ENCODE results near the gene TMTC2.

The TMTC2 gene

DNA sequence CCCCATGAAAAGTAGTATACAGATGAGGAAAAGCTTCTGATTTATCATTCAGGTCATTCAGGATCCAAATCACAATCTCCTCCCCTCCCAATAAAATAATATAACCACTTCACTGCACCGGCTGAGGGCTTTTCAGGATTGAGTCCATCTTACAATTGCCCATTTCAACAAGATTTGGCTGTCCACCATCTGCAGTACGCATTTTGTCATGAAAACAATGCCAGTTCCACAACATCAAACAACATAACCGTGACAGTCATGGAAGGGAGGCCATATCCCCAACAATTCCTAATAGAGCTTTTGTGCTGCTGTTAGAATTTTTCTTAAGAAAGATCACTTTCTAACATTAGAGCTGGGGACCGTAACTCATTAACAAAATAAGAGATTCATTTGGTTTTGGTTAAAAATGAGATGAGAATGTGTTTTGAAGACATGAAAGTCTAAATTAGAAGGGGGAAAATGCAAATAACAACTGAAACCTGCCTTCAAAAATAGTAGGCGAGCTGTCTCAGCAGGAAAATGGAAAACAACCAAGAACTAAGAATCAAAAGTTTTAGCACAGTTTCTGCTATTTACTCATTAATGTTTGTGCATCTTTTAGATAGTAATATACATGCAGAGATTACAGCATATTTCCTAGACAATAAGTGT lies 38.3 kb upstream of the TMTC2 start:
- Histone ChIP-seq H3K36me3 (ENCODE audit: control insufficient read depth, insufficient read depth, low read length) (no peaks in the 10 kb centered on the region), H3K4me3 (replicated peaks; ENCODE audit: low read depth, low read length) (no peak overlapping the region), H3K27me3 (replicated peaks; ENCODE audit: control insufficient read depth, insufficient read depth, low read length) (no peaks in the 10 kb centered on the region)
- TF ChIP-seq, protein P1, sequence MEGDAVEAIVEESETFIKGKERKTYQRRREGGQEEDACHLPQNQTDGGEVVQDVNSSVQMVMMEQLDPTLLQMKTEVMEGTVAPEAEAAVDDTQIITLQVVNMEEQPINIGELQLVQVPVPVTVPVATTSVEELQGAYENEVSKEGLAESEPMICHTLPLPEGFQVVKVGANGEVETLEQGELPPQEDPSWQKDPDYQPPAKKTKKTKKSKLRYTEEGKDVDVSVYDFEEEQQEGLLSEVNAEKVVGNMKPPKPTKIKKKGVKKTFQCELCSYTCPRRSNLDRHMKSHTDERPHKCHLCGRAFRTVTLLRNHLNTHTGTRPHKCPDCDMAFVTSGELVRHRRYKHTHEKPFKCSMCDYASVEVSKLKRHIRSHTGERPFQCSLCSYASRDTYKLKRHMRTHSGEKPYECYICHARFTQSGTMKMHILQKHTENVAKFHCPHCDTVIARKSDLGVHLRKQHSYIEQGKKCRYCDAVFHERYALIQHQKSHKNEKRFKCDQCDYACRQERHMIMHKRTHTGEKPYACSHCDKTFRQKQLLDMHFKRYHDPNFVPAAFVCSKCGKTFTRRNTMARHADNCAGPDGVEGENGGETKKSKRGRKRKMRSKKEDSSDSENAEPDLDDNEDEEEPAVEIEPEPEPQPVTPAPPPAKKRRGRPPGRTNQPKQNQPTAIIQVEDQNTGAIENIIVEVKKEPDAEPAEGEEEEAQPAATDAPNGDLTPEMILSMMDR (IDR thresholded peaks at IDR 0.05; ENCODE audit: insufficient read depth, low read length, poor library complexity, severe bottlenecking): no peak
- DNase-seq (ENCODE audit: extremely low read depth, insufficient read length): no peak

DNA sequence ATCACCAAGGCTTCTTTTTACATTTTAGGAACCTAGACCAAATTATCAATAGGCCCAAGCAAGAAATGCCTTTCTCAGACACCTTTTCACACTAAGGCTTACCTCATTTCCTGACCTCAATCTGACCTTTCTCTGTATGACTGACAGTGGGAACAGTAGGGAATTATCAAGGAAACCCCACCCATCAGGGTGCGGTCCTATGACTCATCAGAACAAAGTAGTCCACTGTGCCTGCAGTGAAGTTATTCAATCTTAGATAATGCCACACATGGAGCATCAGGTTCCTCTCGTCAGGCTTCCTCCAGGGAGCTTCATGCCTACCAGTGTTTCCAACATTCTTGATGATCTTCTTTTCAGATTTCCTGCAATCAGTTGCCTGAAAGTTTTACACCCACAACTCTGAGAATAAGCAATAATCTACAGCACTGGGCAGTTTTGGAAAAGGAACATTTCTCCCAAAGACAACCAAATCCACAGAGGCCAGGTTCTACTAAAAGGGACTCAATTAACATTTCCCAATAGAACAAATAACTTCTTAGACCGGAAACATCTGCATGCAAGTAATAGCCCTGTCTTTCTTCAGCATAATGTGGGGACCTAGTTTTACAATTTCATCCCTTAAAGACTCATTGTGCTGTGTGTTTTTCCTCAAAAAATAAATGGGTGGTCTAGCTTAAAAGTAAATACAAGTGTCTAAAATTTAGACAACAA lies 35.9 kb upstream of the TMTC2 start:
- Histone ChIP-seq H3K36me3 (ENCODE audit: control insufficient read depth, insufficient read depth, low read length) (no peaks in the 10 kb centered on the region), H3K27me3 (replicated peaks; ENCODE audit: control insufficient read depth, insufficient read depth, low read length) (no peaks in the 10 kb centered on the region), H3K4me3 (replicated peaks; ENCODE audit: low read depth, low read length) (no peak overlapping the region)
- TF ChIP-seq, protein P1 (IDR thresholded peaks at IDR 0.05; ENCODE audit: insufficient read depth, low read length, poor library complexity, severe bottlenecking): no peak
- peak; percentile 20 for DNase-seq (ENCODE audit: extremely low read depth, insufficient read length)

- H3K36me3 ChIP-seq (ENCODE audit: control insufficient read depth, insufficient read depth, low read length): no peaks in the 10 kb centered on the region
Measured at GRCh38 chr12:82651489-82651888, 35.2 kb upstream of the TMTC2 start.

DNA sequence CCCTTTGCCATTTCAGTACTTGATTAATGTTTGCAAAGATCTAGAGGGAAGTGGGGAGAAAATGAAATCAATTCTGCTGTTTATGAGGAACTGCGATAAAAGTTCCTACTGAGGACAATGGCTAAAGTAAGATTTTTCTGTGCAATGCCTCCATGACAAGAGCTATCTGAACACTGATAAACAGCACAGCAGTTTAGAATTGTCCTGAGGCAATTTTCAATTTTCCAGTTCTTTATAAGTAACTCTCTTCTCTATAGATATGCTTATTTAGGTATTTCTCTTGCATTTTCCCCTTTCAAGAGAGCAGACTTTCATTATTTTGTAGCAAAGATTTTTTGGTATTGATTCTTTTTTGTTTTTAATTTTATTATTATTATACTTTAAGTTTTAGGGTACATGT lies 34.6 kb upstream of the TMTC2 start:
- no peak for DNase-seq (ENCODE audit: extremely low read depth, insufficient read length)
- H3K36me3 ChIP-seq (ENCODE audit: control insufficient read depth, insufficient read depth, low read length): no peaks in the 10 kb centered on the region
- TF ChIP-seq, protein P1 (IDR thresholded peaks at IDR 0.05; ENCODE audit: insufficient read depth, low read length, poor library complexity, severe bottlenecking): no peak
- H3K27me3 ChIP-seq (replicated peaks; ENCODE audit: control insufficient read depth, insufficient read depth, low read length): no peaks in the 10 kb centered on the region
- H3K4me3 ChIP-seq (replicated peaks; ENCODE audit: low read depth, low read length): no peak overlapping the region

More at GRCh38 chr12:82651489-82651888, 35.2 kb upstream of the TMTC2 start:
- no peak for DNase-seq (ENCODE audit: extremely low read depth, insufficient read length)
- no peak overlapping the region for H3K4me3 ChIP-seq (replicated peaks; ENCODE audit: low read depth, low read length)
- no peaks in the 10 kb centered on the region for H3K27me3 ChIP-seq (replicated peaks; ENCODE audit: control insufficient read depth, insufficient read depth, low read length)
- TF ChIP-seq, protein P1 (IDR thresholded peaks at IDR 0.05; ENCODE audit: insufficient read depth, low read length, poor library complexity, severe bottlenecking): no peak

DNA sequence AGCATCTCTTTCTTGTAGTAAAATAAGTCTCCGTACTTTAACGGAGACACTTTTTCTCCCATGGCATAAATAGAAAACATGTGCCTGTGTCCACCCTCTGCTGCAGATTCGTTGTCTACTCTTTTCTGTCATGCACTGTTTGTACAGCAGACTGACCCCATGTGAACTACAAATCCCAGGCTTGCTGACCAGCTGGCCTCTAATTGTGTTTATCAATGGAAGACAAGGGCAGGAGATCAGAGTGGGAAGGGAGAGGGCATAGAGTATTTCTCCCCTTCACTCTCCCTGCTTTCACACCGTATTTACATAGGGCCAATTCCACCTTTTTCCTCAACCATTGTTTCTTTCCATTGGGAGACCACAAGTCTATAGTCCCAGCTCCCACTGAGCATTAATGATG lies 31.0 kb upstream of the TMTC2 start:
- TF ChIP-seq, protein P1 (IDR thresholded peaks at IDR 0.05; ENCODE audit: insufficient read depth, low read length, poor library complexity, severe bottlenecking): no peak
- H3K27me3 ChIP-seq (replicated peaks; ENCODE audit: control insufficient read depth, insufficient read depth, low read length): no peaks in the 10 kb centered on the region
- H3K4me3 ChIP-seq (replicated peaks; ENCODE audit: low read depth, low read length): no peak overlapping the region
- H3K36me3 ChIP-seq (ENCODE audit: control insufficient read depth, insufficient read depth, low read length): no peaks in the 10 kb centered on the region
- DNase-seq (ENCODE audit: extremely low read depth, insufficient read length): no peak

All from GM06990 (cell line).